GOT3 (cell line): ENCODE data around the gene EDNRA.

Experiments
- DNase-seq: peaks from one replicate; lab custom pipeline; 2025; ENCODE audit warnings: mixed read lengths; lab: John Stamatoyannopoulos, UW

Gene EDNRA

GRCh38 chr4:147589586-147589985, 108.7 kb downstream of the EDNRA start:
- no peak for DNase-seq

DNA sequence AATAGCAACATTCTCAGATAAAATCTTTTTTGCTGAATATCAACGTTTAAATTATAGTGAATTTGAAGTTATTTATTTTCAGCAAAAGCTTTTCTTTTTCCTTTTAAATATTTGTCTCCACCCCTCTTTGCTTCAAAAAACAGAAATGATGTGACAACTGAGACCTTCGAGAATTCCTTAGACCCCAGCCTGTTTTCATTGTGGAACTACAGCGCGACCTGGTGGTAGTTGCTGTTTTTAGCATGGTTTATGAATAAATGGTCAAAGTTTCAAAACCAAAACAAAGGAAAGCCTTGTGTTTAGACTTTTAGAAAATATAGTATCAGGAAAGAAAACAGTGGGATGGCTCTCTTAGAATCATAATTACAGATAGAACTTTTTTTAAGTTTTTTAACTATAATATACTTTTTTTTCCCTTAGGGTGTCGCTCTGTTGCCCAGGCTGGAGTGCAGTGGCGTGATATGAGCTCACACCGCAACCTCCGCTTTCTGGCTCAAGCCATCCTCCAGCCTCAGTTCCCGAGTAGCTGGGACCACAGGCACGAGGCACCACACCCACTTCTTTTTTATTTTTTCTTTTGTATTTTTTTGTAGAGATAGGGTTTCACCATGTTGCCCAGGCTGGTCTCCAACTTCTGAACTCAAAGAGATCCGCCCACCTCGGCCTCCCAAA, 109.5 kb downstream of the EDNRA start:
- DNase-seq: no peak

DNA sequence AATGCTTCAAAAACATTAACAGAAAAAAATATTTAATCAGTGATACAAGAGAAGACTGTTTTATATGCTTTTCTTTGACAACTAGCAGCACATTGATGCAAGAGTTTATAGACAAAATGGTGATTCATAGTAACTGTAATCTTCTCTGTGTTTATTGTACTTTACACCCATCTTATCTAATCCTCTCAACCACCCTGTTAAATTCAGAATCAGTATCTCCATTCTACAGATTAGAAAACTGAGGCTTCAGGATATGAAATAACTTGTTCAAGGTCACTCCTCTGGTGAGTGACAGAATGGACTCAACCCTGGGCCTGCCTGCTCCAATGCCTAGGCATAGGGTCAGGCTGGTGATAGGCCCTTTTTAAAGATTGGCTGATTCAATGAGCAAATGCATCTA, 110.2 kb downstream of the EDNRA start:
- no peak for DNase-seq

GRCh38 chr4:147594107-147594506, 113.2 kb downstream of the EDNRA start:
- DNase-seq: no peak
